H1 (cell line): Measurements from ENCODE around the gene PDZD2. TPM values are rescaled to one million over a fixed set of nuclear protein-coding genes. Genes with fewer than 3 reads are reported as not detected.

Experiments
- CTCF ChIA-PET: fragments of 300-600 bp; sonication (Branson Sonifier 250); formaldehyde crosslinking; loops from one replicate; lab custom pipeline; 2021; ENCODE audit not compliant: partially characterized antibody; lab: Charles Lee
- POLR2A ChIA-PET: fragments of 300-600 bp; sonication (Branson Sonifier 250); formaldehyde crosslinking; loops from one replicate; lab custom pipeline; 2021; ENCODE audit warnings: inconsistent platforms; ENCODE audit not compliant: partially characterized antibody; lab: Charles Lee
- DNase-seq, 2 experiments: peaks; one replicate each; pipeline versions ENCODE4 v3.0.0 to v3.0.0-alpha.2; 2010 to 2022; ENCODE audit warnings: low spot score in 2 of 2, low read depth in 1 of 2, mixed read lengths in 1 of 2
- FAIRE-seq: peaks from 2 replicates; lab custom pipeline; 2011; peaks lifted over from hg19 to GRCh38; lab: Jason Lieb, UNC
- H2AFZ ChIP-seq: 2 replicates; pipeline ENCODE4 v1.8.1; 2012; ENCODE audit warnings: low read length, inconsistent platforms
- H2AK5ac ChIP-seq: 2 replicates; pipeline ENCODE4 v1.6.1; 2013; ENCODE audit warnings: low read depth, low read length
- H2BK120ac ChIP-seq: replicated peaks from 2 replicates; pipeline ENCODE3; 2013; ENCODE audit warnings: low read depth, low read length, inconsistent platforms
- H2BK12ac ChIP-seq: 2 replicates; pipeline ENCODE4 v1.6.1; 2013; ENCODE audit warnings: low read depth, low read length
- H2BK15ac ChIP-seq: 2 replicates; pipeline ENCODE4 v1.6.1; 2013; ENCODE audit warnings: low read length
- H2BK20ac ChIP-seq: 2 replicates; pipeline ENCODE4 v1.6.1; 2013; ENCODE audit warnings: low read length
- H2BK5ac ChIP-seq: 2 replicates; pipeline ENCODE4 v1.6.1; 2013; ENCODE audit warnings: low read depth, low read length
- H3K14ac ChIP-seq: 2 replicates; pipeline ENCODE4 v1.6.1; 2013; ENCODE audit warnings: inconsistent platforms; ENCODE audit not compliant: insufficient read length
- H3K18ac ChIP-seq: 2 replicates; pipeline ENCODE4 v1.6.1; 2013; ENCODE audit warnings: low read length; ENCODE audit errors: extremely low read depth
- H3K23ac ChIP-seq: 2 replicates; pipeline ENCODE4 v1.6.1; 2013; ENCODE audit warnings: inconsistent platforms; ENCODE audit not compliant: insufficient read length
- H3K23me2 ChIP-seq: 2 replicates; pipeline ENCODE4 v1.6.1; 2013; ENCODE audit warnings: low read depth, low read length
- H3K27ac ChIP-seq: 2 replicates; pipeline ENCODE4 v1.6.1; 2011; ENCODE audit warnings: low read depth, low read length, inconsistent platforms
- H3K27me3 ChIP-seq, 4 experiments: replicated peaks in 1 of 4; 1 replicate in 1 of 4; 2 replicates in 3 of 4; pipeline versions ENCODE4 v1.6.1 to v1.8.1; 2011 to 2013; ENCODE audit warnings: low read length in 3 of 4, mild to moderate bottlenecking in 3 of 4, inconsistent platforms in 2 of 4, mixed read lengths in 2 of 4, moderate library complexity in 1 of 4; ENCODE audit not compliant: control insufficient read depth in 3 of 4, insufficient read depth in 3 of 4; ENCODE audit errors: extremely low read depth in 1 of 4
- H3K36me3 ChIP-seq, 4 experiments: 2 replicates each; pipeline versions ENCODE4 v1.6.1 to v1.8.1; 2011 to 2013; ENCODE audit warnings: mild to moderate bottlenecking in 4 of 4, low read length in 3 of 4, moderate library complexity in 2 of 4, control low read depth in 1 of 4, inconsistent platforms in 1 of 4; ENCODE audit not compliant: insufficient read depth in 4 of 4, control insufficient read depth in 2 of 4
- H3K4ac ChIP-seq: replicated peaks from 2 replicates; pipeline ENCODE3; 2013; ENCODE audit warnings: low read length, low read depth, mixed read lengths, inconsistent platforms; ENCODE audit not compliant: insufficient read length
- H3K4me1 ChIP-seq, 4 experiments: replicated peaks in 1 of 4; 1 replicate in 1 of 4; 2 replicates in 3 of 4; pipeline versions ENCODE4 v1.6.1 to v1.8.1; 2011 to 2013; ENCODE audit warnings: low read length in 3 of 4, inconsistent platforms in 2 of 4, mixed read lengths in 1 of 4; ENCODE audit not compliant: insufficient read depth in 4 of 4, control insufficient read depth in 3 of 4
- H3K4me2 ChIP-seq, 2 experiments: 2 replicates each; pipeline versions ENCODE4 v1.6.1 to v1.8.1; 2011 to 2013; ENCODE audit warnings: low read depth in 2 of 2, low read length in 2 of 2, control low read depth in 1 of 2, inconsistent platforms in 1 of 2, mild to moderate bottlenecking in 1 of 2; ENCODE audit not compliant: insufficient read depth in 1 of 2
- H3K4me3 ChIP-seq, 4 experiments: fragments of 200-600, 300-600 bp in 1 of 4; sonication (generic), shearing (Covaris generic), sonication (Bioruptor Twin) in 1 of 4; 2 replicates each; pipeline versions ENCODE4 v1.5.1 to v1.8.1; 2011 to 2016; ENCODE audit warnings: low read length in 4 of 4, low read depth in 3 of 4, control low read depth in 2 of 4, inconsistent platforms in 2 of 4, mild to moderate bottlenecking in 2 of 4, mixed read lengths in 1 of 4, moderate library complexity in 1 of 4; ENCODE audit not compliant: insufficient read depth in 2 of 4; ENCODE audit errors: extremely low read depth in 1 of 4
- H3K56ac ChIP-seq: replicated peaks from 2 replicates; pipeline ENCODE3; 2013; ENCODE audit warnings: low read depth, mild to moderate bottlenecking, mixed read lengths, low read length, inconsistent platforms; ENCODE audit not compliant: insufficient read length
- H3K79me1 ChIP-seq: 2 replicates; pipeline ENCODE4 v1.6.1; 2013; ENCODE audit warnings: low read depth, low read length, control low read depth
- H3K79me2 ChIP-seq, 2 experiments: 2 replicates each; pipeline versions ENCODE4 v1.6.1 to v1.8.1; 2012 to 2013; ENCODE audit warnings: low read length in 2 of 2, mild to moderate bottlenecking in 2 of 2, inconsistent platforms in 1 of 2; ENCODE audit not compliant: insufficient read depth in 2 of 2, control insufficient read depth in 1 of 2
- H3K9ac ChIP-seq, 4 experiments: replicated peaks in 1 of 4; 1 replicate in 1 of 4; 2 replicates in 3 of 4; pipeline versions ENCODE4 v1.6.1 to v1.8.1; 2011 to 2013; ENCODE audit warnings: low read depth in 3 of 4, low read length in 3 of 4, control low read depth in 2 of 4, mild to moderate bottlenecking in 2 of 4, moderate library complexity in 2 of 4, inconsistent platforms in 1 of 4; ENCODE audit errors: extremely low read depth in 1 of 4
- H3K9me3 ChIP-seq, 2 experiments: 2 replicates each; pipeline versions ENCODE4 v1.6.1 to v1.8.1; 2012 to 2013; ENCODE audit warnings: mild to moderate bottlenecking in 2 of 2, moderate library complexity in 2 of 2, control low read depth in 1 of 2, inconsistent platforms in 1 of 2, low read depth in 1 of 2, low read length in 1 of 2, mixed read lengths in 1 of 2; ENCODE audit not compliant: insufficient read depth in 2 of 2
- H4K20me1 ChIP-seq, 2 experiments: replicated peaks in 1 of 2; 2 replicates each; pipeline versions ENCODE3 to v1.8.1; 2011 to 2013; ENCODE audit warnings: inconsistent platforms in 2 of 2, low read length in 2 of 2, mild to moderate bottlenecking in 1 of 2; ENCODE audit not compliant: insufficient read depth in 2 of 2, control insufficient read depth in 1 of 2
- H4K5ac ChIP-seq: 2 replicates; pipeline ENCODE4 v1.6.1; 2013; ENCODE audit warnings: low read length, low read depth, mixed read lengths, inconsistent platforms; ENCODE audit not compliant: insufficient read length
- H4K8ac ChIP-seq: 2 replicates; pipeline ENCODE4 v1.8.0; 2013; ENCODE audit warnings: mild to moderate bottlenecking, moderate library complexity, low read length, inconsistent platforms; ENCODE audit not compliant: insufficient read depth; ENCODE audit errors: extremely low read depth
- H4K91ac ChIP-seq: replicated peaks from 2 replicates; pipeline ENCODE3; 2013; ENCODE audit warnings: low read length, mixed read lengths, inconsistent platforms; ENCODE audit not compliant: insufficient read length
- BACH1 ChIP-seq: IDR thresholded peaks from 2 replicates; pipeline ENCODE4 v1.6.1; 2012; ENCODE audit warnings: low read length, improper control_type of control experiment
- MAFK ChIP-seq: IDR thresholded peaks from 2 replicates; pipeline ENCODE4 v1.6.1; 2012; ENCODE audit warnings: low read depth, mild to moderate bottlenecking, improper control_type of control experiment, low read length
- RBBP5 ChIP-seq: IDR thresholded peaks from 2 replicates; pipeline ENCODE4 v1.7.1; 2012; ENCODE audit warnings: low read depth, mild to moderate bottlenecking, inconsistent platforms, low read length, moderate library complexity, borderline replicate concordance
- WGBS, 2 experiments: shearing (Covaris generic) in 1 of 2; methylation state at CpG; one replicate each; pipeline versions ENCODE4 v1.1.6 to v1.1.7; 2013 to 2015; ENCODE audit warnings: low lambda C conversion rate in 2 of 2, mixed read lengths in 2 of 2, inconsistent platforms in 1 of 2, low coverage in 1 of 2, missing lambda C conversion rate in 1 of 2; ENCODE audit not compliant: insufficient replicate concordance in 2 of 2, insufficient coverage in 1 of 2, insufficient read length in 1 of 2; ENCODE audit errors: extremely low coverage in 1 of 2, missing lambda C conversion rate in 1 of 2; 5-methylcytosine and 5-hydroxymethylcytosine counted together
- polyA plus RNA-seq, 7 experiments: library from polyadenylated mRNA; depleted of rRNA in 3 of 7; stranded (reverse) in 5 of 7; unstranded in 2 of 7; fragments of >200 nt in 5 of 7; fragments of 200-250 nt in 2 of 7; gene quantifications; 1 replicate in 5 of 7; 2 replicates in 1 of 7; 4 replicates in 1 of 7; pipeline versions ENCODE4 v1.2.1 to v1.2.3, GENCODE V29; 2011 to 2013; ENCODE audit warnings: missing spikeins in 2 of 7, mixed read lengths in 2 of 7
- total RNA-seq: library from RNA; stranded (reverse); fragmentation: NEBNext Ultra II Directional; extraction: Animal tissue kit (Norgen Biotek cat#: 25700); gene quantifications from 2 replicates; pipeline ENCODE4 v1.2.1, GENCODE V29; 2021

Gene PDZD2
- total and polyA plus RNA-seq, 2 of the 8 experiments (the other 6 are each of a cell fraction or from before 2014, with no cell fraction given), result 1.2 to 6.8 TPM

DNA sequence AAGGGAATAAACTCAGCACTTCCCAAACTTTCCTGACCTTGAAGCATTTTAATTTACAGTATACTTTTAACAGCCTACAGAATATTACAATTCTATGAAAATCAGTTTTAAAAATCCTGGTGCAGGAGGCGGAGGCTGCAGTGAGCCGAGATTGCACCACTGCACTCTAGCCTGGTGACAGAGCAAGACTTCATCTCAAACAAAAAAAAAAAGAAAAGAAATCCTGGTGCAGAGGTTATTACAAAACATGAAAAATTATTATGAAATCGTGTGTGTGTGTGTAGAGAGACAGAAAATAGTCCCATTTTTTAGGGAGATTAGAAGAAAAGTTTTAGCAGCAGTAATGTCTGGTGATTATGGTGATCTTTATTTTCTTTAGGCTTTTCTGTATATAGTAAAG lies 508.3 kb downstream of the PDZD2 start:
- H2BK120ac ChIP-seq, result no peak overlapping the region
- no peaks in the 10 kb centered on the region for H3K27me3 ChIP-seq
- H3K23me2 ChIP-seq, result no peaks in the 10 kb centered on the region
- ChIA-PET CTCF (interaction anchor here (1.0 to 1.2 kb wide), 3 partner anchors 14 to 199 kb away, joined by 3 to 6 read pairs (median 4); no protein-coding TSS in a partner anchor), POLR2A (interaction anchor here (1.6 kb wide), 1 partner anchor 25 kb away, joined by 3 read pairs; no protein-coding TSS in a partner anchor)
- no peak overlapping the region for H2BK20ac ChIP-seq
- H2BK15ac ChIP-seq, result no peak overlapping the region
- peaks cover 11 to 21% of the 10 kb centered on the region in 2 experiments for H4K20me1 ChIP-seq
- H4K5ac ChIP-seq, result no peak overlapping the region
- no peak overlapping the region for H4K91ac ChIP-seq
- TF ChIP-seq BACH1, result no peak
- no peak for TF ChIP-seq MAFK
- TF ChIP-seq RBBP5, result no peak
- H2BK12ac ChIP-seq, result no peak overlapping the region
- DNase-seq (no peak), FAIRE-seq (no peak)
- H3K14ac ChIP-seq, result no peak overlapping the region
- no peak overlapping the region for H2AK5ac ChIP-seq
- H3K4me2 ChIP-seq, result no peak overlapping the region
- H3K36me3 ChIP-seq, result peaks cover 0 to 6% (median 2%) of the 10 kb centered on the region in 4 experiments; a peak in 3 of 8 replicates
- H3K79me2 ChIP-seq, result peaks cover 5 to 91% of the 10 kb centered on the region in 2 experiments
- H3K4me1 ChIP-seq, result no peaks in the 10 kb centered on the region
- no peaks in the 10 kb centered on the region; the same call in 1 of the 2 replicates for H3K79me1 ChIP-seq
- no peak overlapping the region for H2AFZ ChIP-seq
- H2BK5ac ChIP-seq, result no peak overlapping the region
- H3K9ac ChIP-seq, result no peak overlapping the region
- H3K56ac ChIP-seq, result no peak overlapping the region
- no peak overlapping the region for H3K23ac ChIP-seq
- no peak overlapping the region for H4K8ac ChIP-seq
- H3K27ac ChIP-seq, result no peak overlapping the region
- no peak overlapping the region for H3K4me3 ChIP-seq
- no peak overlapping the region for H3K4ac ChIP-seq
- H3K9me3 ChIP-seq, result 0 out of 4 replicates have a peak, but pooled peaks cover 0 to under 1% of the 10 kb centered on the region in 2 experiments
- H3K18ac ChIP-seq, result no peak overlapping the region
- WGBS, 2 experiments, result 83% methylated on average over 3 of the region's 3 CpGs; no CpG with 5 or more reads in 1 of the 2 experiments
